AG04450 (cell line): ENCODE measurements around the gene NTM. TPM values are rescaled to one million over a fixed set of nuclear protein-coding genes. Genes with fewer than 3 reads are reported as not detected.

Experiments
- CTCF ChIA-PET: fragments of 300-600, 350-600 bp; formaldehyde crosslinking; extraction: SDS; loops from one replicate; lab custom pipeline; 2022; ENCODE audit warnings: antibody characterized with exemption, inconsistent platforms; lab: Charles Lee
- POLR2A ChIA-PET: fragments of 350-600 bp; formaldehyde crosslinking; extraction: SDS; loops from one replicate; lab custom pipeline; 2021; ENCODE audit warnings: antibody characterized with exemption, inconsistent platforms; lab: Yijun Ruan, JAX
- DNase-seq: peaks from one replicate; pipeline ENCODE4 v3.0.0-alpha.2; 2011; ENCODE audit warnings: low read depth, low spot score
- H3K27ac ChIP-seq: one replicate; pipeline ENCODE4 v1.5.1; 2012; ENCODE audit warnings: low read depth, low read length, control low read depth
- H3K27me3 ChIP-seq: one replicate; pipeline ENCODE4 v1.6.0; 2012; ENCODE audit warnings: low read length; ENCODE audit not compliant: control insufficient read depth, insufficient read depth
- H3K4me3 ChIP-seq: 2 replicates; pipeline ENCODE4 v1.5.1; 2011; ENCODE audit warnings: mild to moderate bottlenecking, low read depth, low read length, control low read depth
- H3K9me3 ChIP-seq: 2 replicates; pipeline ENCODE4 v1.5.1; 2012; ENCODE audit warnings: low read length; ENCODE audit not compliant: control insufficient read depth, insufficient read depth
- polyA plus RNA-seq: library from polyadenylated mRNA; depleted of rRNA; stranded (reverse); fragments of >200 nt; gene quantifications from 2 replicates; pipeline ENCODE4 v1.2.3, GENCODE V29; 2011
- TF ChIP-seq, protein P1 (sequence below): IDR thresholded peaks from 2 replicates; pipeline ENCODE4 v1.5.1; 2011; ENCODE audit warnings: low read depth, low read length, control low read depth, inconsistent platforms

The NTM gene
- polyA plus RNA-seq, 1 experiment: 26.9 TPM

DNA sequence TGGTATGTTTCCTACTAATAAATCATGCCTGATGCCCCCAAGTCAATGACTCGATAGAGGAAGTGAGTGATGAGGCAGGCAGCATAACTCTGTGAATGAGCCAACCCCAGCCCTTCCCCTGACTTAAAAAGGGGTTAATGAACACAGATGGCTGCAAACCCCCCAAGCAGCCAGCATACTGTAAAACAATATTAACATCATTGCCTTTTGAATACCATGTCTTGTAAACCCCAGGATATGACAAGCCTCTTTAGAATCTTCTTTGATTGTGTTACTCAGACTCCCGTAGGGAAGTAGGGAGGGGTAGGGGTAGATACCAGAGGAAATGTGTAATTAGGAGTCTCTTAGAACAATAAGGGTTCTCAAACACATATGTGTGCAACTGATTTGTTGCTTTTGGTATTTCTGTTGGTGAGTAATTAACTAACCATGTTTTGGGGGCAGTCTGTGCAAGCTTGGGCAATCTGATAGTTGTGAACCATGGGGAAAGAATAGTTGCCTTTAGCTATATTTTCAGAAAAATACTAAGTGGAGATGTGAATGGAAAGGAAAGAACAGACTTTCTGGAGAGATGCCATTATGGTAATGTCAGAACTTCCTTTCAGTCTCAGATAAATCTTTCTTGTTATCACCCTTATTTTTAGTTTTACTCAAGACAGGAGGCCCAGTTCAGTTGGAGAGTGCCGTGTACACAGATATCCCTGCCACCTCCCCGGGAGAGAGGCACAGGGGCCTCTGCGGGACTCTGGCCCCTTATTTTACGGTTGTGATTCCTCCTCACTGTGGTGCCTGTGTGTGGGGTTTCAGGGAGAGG, 701.8 kb downstream of the NTM start:
- H3K4me3 ChIP-seq: no peak overlapping the region; the same call in 1 of the 2 replicates
- TF ChIP-seq, protein P1, sequence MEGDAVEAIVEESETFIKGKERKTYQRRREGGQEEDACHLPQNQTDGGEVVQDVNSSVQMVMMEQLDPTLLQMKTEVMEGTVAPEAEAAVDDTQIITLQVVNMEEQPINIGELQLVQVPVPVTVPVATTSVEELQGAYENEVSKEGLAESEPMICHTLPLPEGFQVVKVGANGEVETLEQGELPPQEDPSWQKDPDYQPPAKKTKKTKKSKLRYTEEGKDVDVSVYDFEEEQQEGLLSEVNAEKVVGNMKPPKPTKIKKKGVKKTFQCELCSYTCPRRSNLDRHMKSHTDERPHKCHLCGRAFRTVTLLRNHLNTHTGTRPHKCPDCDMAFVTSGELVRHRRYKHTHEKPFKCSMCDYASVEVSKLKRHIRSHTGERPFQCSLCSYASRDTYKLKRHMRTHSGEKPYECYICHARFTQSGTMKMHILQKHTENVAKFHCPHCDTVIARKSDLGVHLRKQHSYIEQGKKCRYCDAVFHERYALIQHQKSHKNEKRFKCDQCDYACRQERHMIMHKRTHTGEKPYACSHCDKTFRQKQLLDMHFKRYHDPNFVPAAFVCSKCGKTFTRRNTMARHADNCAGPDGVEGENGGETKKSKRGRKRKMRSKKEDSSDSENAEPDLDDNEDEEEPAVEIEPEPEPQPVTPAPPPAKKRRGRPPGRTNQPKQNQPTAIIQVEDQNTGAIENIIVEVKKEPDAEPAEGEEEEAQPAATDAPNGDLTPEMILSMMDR: no peak
- POLR2A ChIA-PET: interaction anchor here (0.9 to 2.5 kb wide), 2 partner anchors 18 to 39 kb away, joined by 4 to 14 read pairs; no protein-coding TSS in a partner anchor
- DNase-seq: peak; percentile 89
- H3K9me3 ChIP-seq: no peaks in the 10 kb centered on the region
- H3K27ac ChIP-seq: peak overlapping the region; percentile 99
- H3K27me3 ChIP-seq: no peaks in the 10 kb centered on the region
- CTCF ChIA-PET: interaction anchor here (1.1 to 2.7 kb wide), 3 partner anchors 20 to 160 kb away, joined by 3 to 15 read pairs (median 4); no protein-coding TSS in a partner anchor

DNA sequence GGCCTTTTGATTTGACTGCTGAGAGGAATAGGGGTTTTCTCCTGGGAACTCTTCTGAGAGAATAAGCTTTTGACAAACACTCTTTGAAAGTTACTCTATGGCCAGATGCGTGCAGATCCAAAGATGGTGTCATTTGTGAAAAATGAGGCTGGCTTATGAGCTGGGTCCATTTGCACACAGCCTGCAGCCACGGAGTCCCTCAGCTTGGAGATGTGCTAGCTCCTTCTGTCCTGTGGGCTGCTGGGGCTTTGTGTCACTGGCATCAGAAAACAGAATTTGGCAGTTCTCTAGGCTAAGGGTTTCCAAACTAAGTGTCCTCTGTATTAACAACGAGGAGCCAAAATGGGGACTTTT, 702.4 kb downstream of the NTM start:
- CTCF ChIA-PET: interaction anchor here (1.1 to 2.7 kb wide), 2 partner anchors 20 to 54 kb away, joined by 3 to 15 read pairs; no protein-coding TSS in a partner anchor

DNA sequence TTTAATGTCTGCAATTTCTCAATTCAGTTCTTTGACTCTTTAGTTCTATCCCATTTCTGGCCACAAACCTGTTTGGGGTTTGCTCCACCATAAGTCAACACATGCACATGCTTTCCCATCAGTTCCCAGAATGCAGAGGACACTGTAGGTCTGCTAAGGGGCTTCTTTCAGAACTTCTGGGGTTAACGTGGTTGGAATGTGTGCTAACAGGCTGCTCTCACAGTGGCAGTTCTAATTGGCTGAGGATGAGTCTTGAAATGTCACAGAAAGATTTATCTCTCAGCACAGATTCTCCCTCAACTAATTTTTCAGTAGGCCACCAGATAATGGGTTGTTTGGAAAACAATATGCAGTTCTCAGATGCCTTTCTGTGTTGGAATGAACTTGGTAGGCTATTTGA, 703.4 kb downstream of the NTM start:
- TF ChIP-seq, protein P1: no peak
- ChIA-PET CTCF (interaction anchor here (0.6 to 2.7 kb wide), 3 partner anchors 53 to 85 kb away, joined by 3 to 15 read pairs (median 9); no protein-coding TSS in a partner anchor), POLR2A (interaction anchor here (2.5 kb wide), 1 partner anchor 38 kb away, joined by 14 read pairs; no protein-coding TSS in a partner anchor)
- Histone ChIP-seq H3K4me3 (no peak overlapping the region), H3K27me3 (no peaks in the 10 kb centered on the region), H3K9me3 (no peaks in the 10 kb centered on the region), H3K27ac (peak overlapping the region; percentile 32)
- no peak for DNase-seq

More for the DNA sequence above, 702.4 kb downstream of the NTM start:
- no peaks in the 10 kb centered on the region for H3K27me3 ChIP-seq
- DNase-seq: no peak
- POLR2A ChIA-PET: interaction anchor here (0.9 to 2.5 kb wide), 2 partner anchors 18 to 39 kb away, joined by 4 to 14 read pairs; no protein-coding TSS in a partner anchor
- no peaks in the 10 kb centered on the region for H3K9me3 ChIP-seq
- no peak overlapping the region; the same call in 1 of the 2 replicates for H3K4me3 ChIP-seq
- H3K27ac ChIP-seq: peak overlapping the region; percentile 99
- TF ChIP-seq, protein P1: no peak

DNA sequence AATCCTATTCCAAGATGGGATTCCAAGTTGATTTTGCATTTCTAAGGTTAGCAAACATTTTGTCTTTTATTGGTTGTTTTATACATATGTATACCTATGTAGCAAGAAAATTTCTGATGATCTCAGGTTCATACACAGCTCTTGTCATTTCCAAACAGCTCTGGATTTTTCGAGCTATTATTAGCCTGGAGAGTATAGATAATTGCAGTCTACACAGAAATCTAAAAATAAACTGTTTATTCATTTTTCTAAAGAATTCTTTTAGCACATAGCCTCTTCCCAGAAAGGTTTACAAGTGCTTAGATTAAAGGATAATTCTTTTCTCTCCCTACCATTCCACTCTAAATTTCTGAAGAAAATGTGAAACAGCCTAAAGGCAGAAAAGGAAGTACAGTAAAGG, 705.0 kb downstream of the NTM start:
- TF ChIP-seq, protein P1: no peak
- no peak for DNase-seq
- Histone ChIP-seq H3K4me3 (no peak overlapping the region), H3K27me3 (no peaks in the 10 kb centered on the region), H3K27ac (no peak overlapping the region), H3K9me3 (no peaks in the 10 kb centered on the region)
- ChIA-PET POLR2A (no interaction called here), CTCF (interaction anchor here (1.7 kb wide), 1 partner anchor 51 kb away, joined by 9 read pairs; no protein-coding TSS in a partner anchor)
